Muscle layer of duodenum (tissue), 2 donors: Measurements from ENCODE around the gene OSBPL10.

ENCODE experiments used
- H3K27ac ChIP-seq: one replicate; pipeline ENCODE4 v1.7.0; 2013; ENCODE audit warnings: mild to moderate bottlenecking, low read length
- H3K27me3 ChIP-seq: one replicate; pipeline ENCODE4 v1.7.0; 2013; ENCODE audit warnings: low read depth, mild to moderate bottlenecking, control low read depth, low read length
- H3K36me3 ChIP-seq, 2 donors: one replicate each; pipeline ENCODE4 v1.7.0; 2013; ENCODE audit warnings: low read length in 2 of 2, control low read depth in 1 of 2, mild to moderate bottlenecking in 1 of 2; ENCODE audit not compliant: insufficient read depth in 2 of 2, control insufficient read depth in 1 of 2
- H3K4me1 ChIP-seq, 2 donors: one replicate each; pipeline ENCODE4 v1.7.0; 2013; ENCODE audit warnings: low read length in 2 of 2, mild to moderate bottlenecking in 2 of 2, control low read depth in 1 of 2, moderate library complexity in 1 of 2; ENCODE audit not compliant: insufficient read depth in 2 of 2, control insufficient read depth in 1 of 2
- H3K4me3 ChIP-seq, 2 donors: one replicate each; pipeline ENCODE4 v1.7.0; 2013; ENCODE audit warnings: low read length in 2 of 2, low read depth in 1 of 2, mild to moderate bottlenecking in 1 of 2
- H3K9me3 ChIP-seq, 2 donors: one replicate each; pipeline ENCODE4 v1.7.0; 2013; ENCODE audit warnings: low read length in 2 of 2, control low read depth in 1 of 2, mild to moderate bottlenecking in 1 of 2; ENCODE audit not compliant: control insufficient read depth in 1 of 2
- donor health status: healthy.

OSBPL10 gene

DNA sequence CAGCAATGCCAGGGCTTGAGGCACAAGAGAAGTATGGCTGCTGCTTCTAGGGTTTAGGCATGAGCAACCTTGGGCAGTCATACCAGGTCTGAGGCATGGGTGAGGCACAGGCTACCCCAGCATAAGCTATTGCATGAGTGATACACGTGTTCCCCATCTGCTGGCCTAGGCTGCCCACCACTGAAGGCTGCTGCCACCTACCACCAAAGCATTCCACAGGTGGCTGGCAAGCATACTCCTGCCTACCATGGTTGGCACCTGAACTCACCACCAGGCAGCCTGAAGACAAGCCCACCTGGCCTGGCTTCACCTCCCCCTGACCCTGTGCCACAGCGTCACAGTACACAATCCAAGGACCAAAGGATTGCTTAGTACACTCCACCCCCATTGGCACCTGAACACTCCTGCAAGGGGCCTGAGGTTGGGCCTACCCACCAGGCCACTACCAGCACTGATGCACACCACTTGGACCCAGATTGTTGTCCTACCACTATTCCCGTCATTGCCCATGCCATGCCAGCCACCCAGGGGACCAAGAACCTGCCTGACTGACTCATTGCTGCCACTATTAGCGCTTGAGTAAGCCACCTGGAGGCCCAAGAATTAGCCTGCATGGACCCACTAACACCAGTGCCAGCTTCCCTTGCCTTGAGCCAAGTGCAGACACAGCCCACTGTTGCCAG, 332.6 kb downstream of the OSBPL10 start:
- Histone ChIP-seq H3K9me3 (peaks cover 6 to 29% of the 10 kb centered on the region in 2 donors), H3K4me1 (no peaks in the 10 kb centered on the region), H3K4me3 (no peak overlapping the region), H3K27me3 (no peaks in the 10 kb centered on the region), H3K27ac (no peak overlapping the region), H3K36me3 (peaks cover 5 to 13% of the 10 kb centered on the region in 2 donors)

DNA sequence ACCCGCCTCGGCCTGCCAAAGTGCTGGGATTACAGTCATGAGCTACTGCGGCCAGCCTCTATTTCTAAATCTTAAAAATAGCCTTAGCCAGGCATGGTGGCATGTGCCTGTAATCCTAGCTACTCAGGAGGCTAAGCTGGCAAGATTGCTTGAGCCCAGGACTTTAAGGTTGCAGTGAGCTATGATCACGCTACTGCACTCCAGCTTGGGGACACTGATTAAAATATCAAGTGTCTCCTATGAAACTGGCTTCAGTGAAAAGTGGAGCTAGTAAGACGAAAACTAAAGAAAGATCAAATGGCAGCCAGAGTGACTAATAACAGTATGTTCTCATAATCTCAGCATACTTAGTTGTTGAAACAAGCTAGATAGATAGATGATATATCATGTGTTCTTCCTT, 335.8 kb downstream of the OSBPL10 start:
- H3K27me3 ChIP-seq: no peaks in the 10 kb centered on the region
- peaks cover 6 to 8% of the 10 kb centered on the region in 2 donors for H3K9me3 ChIP-seq
- peaks cover 5 to 13% of the 10 kb centered on the region in 2 donors for H3K36me3 ChIP-seq
- H3K4me1 ChIP-seq: no peaks in the 10 kb centered on the region
- no peak overlapping the region for H3K27ac ChIP-seq
- H3K4me3 ChIP-seq: no peak overlapping the region

DNA sequence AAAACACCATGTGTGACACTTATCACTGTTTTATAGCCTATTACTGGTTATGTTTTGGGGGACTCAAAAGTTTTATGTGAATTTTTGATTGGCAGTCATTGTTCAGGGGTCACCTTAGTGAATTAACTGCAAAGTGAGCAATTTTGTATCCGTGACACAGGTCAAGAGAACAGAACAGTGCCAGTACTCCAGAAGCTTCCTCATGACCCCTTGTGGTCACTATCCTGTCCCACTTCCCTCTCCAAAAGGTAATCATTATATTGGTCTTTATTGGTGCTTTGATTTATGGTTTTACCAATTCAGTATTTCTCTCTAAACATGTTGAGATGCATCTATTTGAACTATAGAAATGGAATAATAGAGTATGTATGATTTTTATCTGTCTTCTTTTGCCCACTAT, 341.2 kb downstream of the OSBPL10 start:
- Histone ChIP-seq H3K27me3 (no peaks in the 10 kb centered on the region), H3K4me3 (no peak overlapping the region), H3K9me3 (no peaks in the 10 kb centered on the region), H3K4me1 (peaks cover 0 to 4% of the 10 kb centered on the region in 2 donors), H3K27ac (no peak overlapping the region), H3K36me3 (peaks cover 0 to 4% of the 10 kb centered on the region in 2 donors)

DNA sequence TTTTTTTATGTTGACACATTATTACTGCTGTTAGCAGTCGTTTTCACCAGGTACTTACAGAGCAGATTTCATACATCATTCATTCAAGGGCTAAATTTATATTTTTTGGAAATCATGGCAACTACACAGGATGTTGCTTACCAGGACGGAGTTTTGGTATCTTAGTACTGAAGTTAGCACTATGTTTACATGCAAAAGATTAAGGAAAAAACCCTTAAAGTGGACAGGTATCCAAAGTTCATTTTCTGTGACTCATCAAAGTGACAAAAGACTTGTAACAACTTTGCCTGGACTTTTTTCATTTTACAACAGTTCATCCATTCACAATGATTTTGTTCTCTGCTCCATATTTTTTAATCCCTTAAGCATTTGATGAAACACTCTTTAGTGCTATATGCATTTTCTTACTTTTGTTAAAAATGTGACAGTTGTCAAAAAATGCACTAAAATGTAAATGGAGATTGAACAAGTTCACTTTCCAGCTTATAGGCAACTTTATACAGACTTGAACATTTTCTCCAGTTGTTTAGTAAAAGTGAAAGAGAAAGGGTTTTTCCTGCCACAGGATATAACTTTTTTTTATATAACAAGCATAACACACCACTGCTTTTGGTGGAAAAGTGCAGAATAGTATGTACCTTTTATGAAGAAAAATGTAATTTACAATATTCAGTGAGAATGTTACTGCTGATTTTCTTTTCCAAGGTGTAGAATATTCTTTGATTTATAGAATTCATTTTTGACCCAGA, 344.2 kb downstream of the OSBPL10 start:
- H3K36me3 ChIP-seq: peaks cover 5 to 14% of the 10 kb centered on the region in 2 donors

DNA sequence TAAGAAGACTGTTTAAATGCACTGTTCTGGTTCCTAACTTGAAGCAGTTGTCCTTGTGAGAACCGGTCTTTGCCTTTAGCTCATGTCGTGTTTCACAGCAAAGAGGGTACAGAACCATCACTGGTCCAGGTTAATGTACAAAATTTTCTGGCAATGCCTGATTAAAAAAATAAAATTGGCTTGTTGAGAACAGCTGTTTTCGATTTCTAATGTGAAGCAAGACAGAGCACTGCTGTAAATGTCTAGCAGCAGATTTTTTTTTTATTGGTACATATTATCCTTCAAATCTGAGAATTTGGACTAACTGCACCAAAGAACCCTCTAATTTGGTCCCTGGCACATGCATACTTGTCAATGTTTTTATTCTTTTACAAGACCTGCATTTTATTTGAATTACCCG, 345.0 kb downstream of the OSBPL10 start:
- Histone ChIP-seq H3K9me3 (no peaks in the 10 kb centered on the region), H3K4me3 (no peak overlapping the region), H3K36me3 (peaks cover 9 to 19% of the 10 kb centered on the region in 2 donors), H3K4me1 (peaks cover 0 to 4% of the 10 kb centered on the region in 2 donors), H3K27ac (no peak overlapping the region), H3K27me3 (no peaks in the 10 kb centered on the region)

More for the DNA sequence above, 344.2 kb downstream of the OSBPL10 start:
- Histone ChIP-seq H3K4me3 (no peak overlapping the region), H3K4me1 (peaks cover 0 to 4% of the 10 kb centered on the region in 2 donors), H3K27me3 (no peaks in the 10 kb centered on the region), H3K9me3 (no peaks in the 10 kb centered on the region), H3K27ac (no peak overlapping the region)

DNA sequence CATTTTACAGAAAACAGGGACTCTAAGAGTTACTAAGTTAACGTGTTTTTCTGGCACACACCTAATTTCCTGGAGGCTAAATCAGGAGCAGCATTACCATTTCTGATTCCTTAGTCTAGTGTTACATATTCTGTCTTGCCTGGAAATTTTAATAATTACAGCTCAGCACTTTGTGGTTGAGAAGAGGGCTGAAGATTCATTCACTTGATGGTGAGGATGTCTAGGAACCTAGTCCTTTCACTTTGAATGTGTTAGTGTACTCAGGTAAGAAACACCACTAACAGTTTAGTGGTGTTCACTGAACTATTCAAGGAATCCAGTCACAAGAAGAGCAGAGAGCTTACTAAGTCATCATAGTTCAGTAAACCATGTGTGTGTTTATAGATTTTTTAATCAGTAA, 345.5 kb downstream of the OSBPL10 start:
- H3K4me1 ChIP-seq: peaks cover 0 to 4% of the 10 kb centered on the region in 2 donors
- no peak overlapping the region for H3K27ac ChIP-seq
- H3K36me3 ChIP-seq: peaks cover 9 to 19% of the 10 kb centered on the region in 2 donors
- no peak overlapping the region for H3K4me3 ChIP-seq
- H3K27me3 ChIP-seq: no peaks in the 10 kb centered on the region
- H3K9me3 ChIP-seq: no peaks in the 10 kb centered on the region

DNA sequence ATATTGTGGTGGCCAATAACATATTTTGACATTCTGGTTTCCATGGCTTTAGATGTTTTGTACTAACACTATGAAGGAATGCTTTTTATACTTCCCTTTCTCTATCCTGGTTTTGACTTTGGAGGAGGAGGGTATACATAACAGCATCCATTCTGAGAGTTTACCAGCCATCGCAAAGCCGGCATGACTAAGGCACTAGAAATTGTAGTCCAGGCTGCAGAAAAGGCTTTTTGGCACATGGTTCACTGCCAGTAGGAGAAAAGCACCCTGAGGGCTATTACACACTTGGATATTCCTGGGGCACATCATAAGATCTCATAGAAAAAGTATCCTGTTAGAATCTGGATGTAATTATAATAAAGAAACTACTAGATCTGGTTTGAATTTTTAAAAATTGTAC, 346.6 kb downstream of the OSBPL10 start:
- Histone ChIP-seq H3K27ac (no peak overlapping the region), H3K27me3 (no peaks in the 10 kb centered on the region), H3K36me3 (peaks cover 18 to 25% of the 10 kb centered on the region in 2 donors), H3K9me3 (no peaks in the 10 kb centered on the region), H3K4me3 (no peak overlapping the region), H3K4me1 (peaks cover 0 to 4% of the 10 kb centered on the region in 2 donors)

DNA sequence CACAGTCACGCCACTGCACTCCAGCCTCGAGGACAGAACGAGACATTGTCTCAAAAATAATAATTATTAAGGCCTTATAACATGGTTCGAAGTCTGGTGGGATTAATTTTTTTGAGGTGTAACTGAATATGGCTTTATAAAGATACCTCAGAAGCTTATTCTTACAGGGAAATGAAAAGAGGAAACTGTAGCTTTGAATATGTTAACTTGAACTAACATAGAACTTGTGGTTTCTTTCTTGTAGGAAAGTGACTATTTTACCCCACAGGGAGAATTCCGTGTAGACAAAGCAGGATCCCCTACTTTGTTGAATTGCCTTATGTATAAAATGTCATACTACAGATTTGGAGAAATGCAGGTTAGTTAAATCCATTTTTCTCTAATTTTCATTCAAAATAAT, 352.0 kb downstream of the OSBPL10 start:
- peaks cover 26 to 50% of the 10 kb centered on the region in 2 donors for H3K36me3 ChIP-seq
- H3K27ac ChIP-seq: no peak overlapping the region
- H3K4me1 ChIP-seq: no peaks in the 10 kb centered on the region
- H3K9me3 ChIP-seq: no peaks in the 10 kb centered on the region
- H3K27me3 ChIP-seq: no peaks in the 10 kb centered on the region
- H3K4me3 ChIP-seq: no peak overlapping the region

DNA sequence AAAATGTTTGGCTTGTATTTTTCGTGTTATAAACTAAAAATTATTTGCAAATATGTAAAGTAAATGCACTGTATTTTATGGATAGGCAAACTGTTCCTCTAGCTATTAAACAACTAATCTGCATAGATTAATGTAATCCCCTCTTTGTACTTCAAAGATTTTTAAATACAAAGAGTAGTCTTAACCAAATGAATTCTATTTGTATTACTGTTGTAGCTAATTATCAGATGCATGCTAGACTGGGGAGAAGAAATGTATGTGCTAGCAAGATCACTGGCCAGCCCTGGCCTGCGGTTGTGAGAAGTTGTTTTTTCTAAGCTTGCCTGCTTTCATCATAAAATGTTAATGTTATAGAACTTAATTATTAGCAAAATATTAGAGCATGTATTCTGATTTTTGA, 355.7 kb downstream of the OSBPL10 start:
- Histone ChIP-seq H3K4me1 (no peaks in the 10 kb centered on the region), H3K4me3 (no peak overlapping the region), H3K9me3 (no peaks in the 10 kb centered on the region), H3K27me3 (no peaks in the 10 kb centered on the region), H3K36me3 (peaks cover 29 to 42% of the 10 kb centered on the region in 2 donors), H3K27ac (no peak overlapping the region)

DNA sequence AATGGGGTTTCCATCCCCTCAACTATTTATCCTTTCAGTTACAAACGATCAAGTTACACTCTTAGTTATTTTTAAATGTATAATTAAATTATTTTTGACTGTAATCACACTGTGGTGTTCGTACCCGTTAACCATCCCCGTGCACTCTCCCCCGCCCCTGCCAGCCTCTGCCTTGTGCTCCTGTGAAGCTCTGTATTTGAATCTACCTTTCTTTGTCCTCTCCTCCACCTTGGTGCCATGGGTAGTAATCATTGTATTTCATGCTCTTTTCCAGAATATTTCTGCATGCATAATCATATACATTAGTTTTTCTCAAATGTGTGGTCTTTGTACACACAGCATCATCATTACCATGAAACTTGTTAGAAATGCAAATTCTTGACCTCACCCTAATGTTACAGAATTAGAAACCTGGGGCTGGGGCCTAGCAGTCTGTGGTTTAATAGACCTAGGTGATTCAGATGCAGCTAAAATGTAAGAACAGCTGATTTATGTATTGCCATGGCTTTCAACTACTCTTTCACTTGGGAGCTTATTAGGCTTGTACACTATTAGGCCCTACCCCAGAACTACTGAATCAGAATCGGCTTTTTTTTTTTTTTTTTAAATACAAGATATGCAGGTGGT, 356.9 kb downstream of the OSBPL10 start:
- Histone ChIP-seq H3K27me3 (no peaks in the 10 kb centered on the region), H3K27ac (no peak overlapping the region), H3K36me3 (peaks cover 27 to 38% of the 10 kb centered on the region in 2 donors), H3K4me3 (no peak overlapping the region), H3K9me3 (no peaks in the 10 kb centered on the region), H3K4me1 (no peaks in the 10 kb centered on the region)

DNA sequence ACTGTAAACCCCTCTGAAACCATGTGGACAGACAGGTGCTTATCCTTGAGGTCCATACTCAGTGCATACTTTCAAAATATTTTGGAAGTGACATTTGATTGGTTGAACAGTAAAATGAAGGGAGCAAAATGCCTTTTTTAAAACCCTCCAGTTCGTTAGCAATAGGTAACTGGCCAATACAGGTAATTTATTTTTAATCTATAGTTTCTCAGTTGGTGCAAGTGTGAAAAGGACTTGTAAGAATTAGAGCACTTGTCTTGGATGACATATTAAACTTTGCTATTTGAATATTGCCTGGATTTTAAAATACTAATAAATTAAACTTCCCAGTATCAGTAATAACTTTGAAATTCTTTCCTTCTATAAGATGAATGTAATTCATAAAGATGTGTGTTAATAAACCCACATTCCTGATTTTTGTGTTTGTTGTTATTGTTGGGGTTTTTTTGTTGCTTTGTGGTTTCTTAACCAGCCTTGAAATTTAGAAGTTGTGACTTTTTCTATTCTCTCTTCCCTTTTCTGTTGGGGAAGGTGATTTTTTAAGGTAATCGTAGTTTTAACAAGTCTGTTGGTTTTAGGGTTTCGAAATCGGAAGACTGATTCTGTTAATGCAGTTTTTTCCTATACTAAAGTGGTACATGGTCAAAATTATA, 358.3 kb downstream of the OSBPL10 start:
- Histone ChIP-seq H3K27me3 (no peaks in the 10 kb centered on the region), H3K27ac (no peak overlapping the region), H3K4me3 (no peak overlapping the region), H3K4me1 (no peaks in the 10 kb centered on the region), H3K36me3 (peaks cover 33 to 43% of the 10 kb centered on the region in 2 donors), H3K9me3 (no peaks in the 10 kb centered on the region)
